H1 (cell line): ENCODE results near the gene TANC1. TPM values are rescaled to one million over a fixed set of nuclear protein-coding genes. Genes with fewer than 3 reads are reported as not detected.

ENCODE experiments used
- CTCF ChIA-PET: fragments of 300-600 bp; sonication (Branson Sonifier 250); formaldehyde crosslinking; loops from one replicate; lab custom pipeline; 2021; ENCODE audit not compliant: partially characterized antibody; lab: Charles Lee
- POLR2A ChIA-PET: fragments of 300-600 bp; sonication (Branson Sonifier 250); formaldehyde crosslinking; loops from one replicate; lab custom pipeline; 2021; ENCODE audit warnings: inconsistent platforms; ENCODE audit not compliant: partially characterized antibody; lab: Charles Lee
- DNase-seq, 2 experiments: peaks; one replicate each; pipeline versions ENCODE4 v3.0.0 to v3.0.0-alpha.2; 2010 to 2022; ENCODE audit warnings: low spot score in 2 of 2, low read depth in 1 of 2, mixed read lengths in 1 of 2
- FAIRE-seq: peaks from 2 replicates; lab custom pipeline; 2011; peaks lifted over from hg19 to GRCh38; lab: Jason Lieb, UNC
- H2AFZ ChIP-seq: 2 replicates; pipeline ENCODE4 v1.8.1; 2012; ENCODE audit warnings: low read length, inconsistent platforms
- H2AK5ac ChIP-seq: 2 replicates; pipeline ENCODE4 v1.6.1; 2013; ENCODE audit warnings: low read depth, low read length
- H2BK120ac ChIP-seq: replicated peaks from 2 replicates; pipeline ENCODE3; 2013; ENCODE audit warnings: low read depth, low read length, inconsistent platforms
- H2BK12ac ChIP-seq: 2 replicates; pipeline ENCODE4 v1.6.1; 2013; ENCODE audit warnings: low read depth, low read length
- H2BK15ac ChIP-seq: 2 replicates; pipeline ENCODE4 v1.6.1; 2013; ENCODE audit warnings: low read length
- H2BK20ac ChIP-seq: 2 replicates; pipeline ENCODE4 v1.6.1; 2013; ENCODE audit warnings: low read length
- H2BK5ac ChIP-seq: 2 replicates; pipeline ENCODE4 v1.6.1; 2013; ENCODE audit warnings: low read depth, low read length
- H3K14ac ChIP-seq: 2 replicates; pipeline ENCODE4 v1.6.1; 2013; ENCODE audit warnings: inconsistent platforms; ENCODE audit not compliant: insufficient read length
- H3K18ac ChIP-seq: 2 replicates; pipeline ENCODE4 v1.6.1; 2013; ENCODE audit warnings: low read length; ENCODE audit errors: extremely low read depth
- H3K23ac ChIP-seq: 2 replicates; pipeline ENCODE4 v1.6.1; 2013; ENCODE audit warnings: inconsistent platforms; ENCODE audit not compliant: insufficient read length
- H3K23me2 ChIP-seq: 2 replicates; pipeline ENCODE4 v1.6.1; 2013; ENCODE audit warnings: low read depth, low read length
- H3K27ac ChIP-seq: 2 replicates; pipeline ENCODE4 v1.6.1; 2011; ENCODE audit warnings: low read depth, low read length, inconsistent platforms
- H3K27me3 ChIP-seq, 4 experiments: replicated peaks in 1 of 4; 1 replicate in 1 of 4; 2 replicates in 3 of 4; pipeline versions ENCODE4 v1.6.1 to v1.8.1; 2011 to 2013; ENCODE audit warnings: low read length in 3 of 4, mild to moderate bottlenecking in 3 of 4, inconsistent platforms in 2 of 4, mixed read lengths in 2 of 4, moderate library complexity in 1 of 4; ENCODE audit not compliant: control insufficient read depth in 3 of 4, insufficient read depth in 3 of 4; ENCODE audit errors: extremely low read depth in 1 of 4
- H3K36me3 ChIP-seq, 4 experiments: 2 replicates each; pipeline versions ENCODE4 v1.6.1 to v1.8.1; 2011 to 2013; ENCODE audit warnings: mild to moderate bottlenecking in 4 of 4, low read length in 3 of 4, moderate library complexity in 2 of 4, control low read depth in 1 of 4, inconsistent platforms in 1 of 4; ENCODE audit not compliant: insufficient read depth in 4 of 4, control insufficient read depth in 2 of 4
- H3K4ac ChIP-seq: replicated peaks from 2 replicates; pipeline ENCODE3; 2013; ENCODE audit warnings: low read length, low read depth, mixed read lengths, inconsistent platforms; ENCODE audit not compliant: insufficient read length
- H3K4me1 ChIP-seq, 4 experiments: replicated peaks in 1 of 4; 1 replicate in 1 of 4; 2 replicates in 3 of 4; pipeline versions ENCODE4 v1.6.1 to v1.8.1; 2011 to 2013; ENCODE audit warnings: low read length in 3 of 4, inconsistent platforms in 2 of 4, mixed read lengths in 1 of 4; ENCODE audit not compliant: insufficient read depth in 4 of 4, control insufficient read depth in 3 of 4
- H3K4me2 ChIP-seq, 2 experiments: 2 replicates each; pipeline versions ENCODE4 v1.6.1 to v1.8.1; 2011 to 2013; ENCODE audit warnings: low read depth in 2 of 2, low read length in 2 of 2, control low read depth in 1 of 2, inconsistent platforms in 1 of 2, mild to moderate bottlenecking in 1 of 2; ENCODE audit not compliant: insufficient read depth in 1 of 2
- H3K4me3 ChIP-seq, 4 experiments: fragments of 200-600, 300-600 bp in 1 of 4; sonication (generic), shearing (Covaris generic), sonication (Bioruptor Twin) in 1 of 4; 2 replicates each; pipeline versions ENCODE4 v1.5.1 to v1.8.1; 2011 to 2016; ENCODE audit warnings: low read length in 4 of 4, low read depth in 3 of 4, control low read depth in 2 of 4, inconsistent platforms in 2 of 4, mild to moderate bottlenecking in 2 of 4, mixed read lengths in 1 of 4, moderate library complexity in 1 of 4; ENCODE audit not compliant: insufficient read depth in 2 of 4; ENCODE audit errors: extremely low read depth in 1 of 4
- H3K56ac ChIP-seq: replicated peaks from 2 replicates; pipeline ENCODE3; 2013; ENCODE audit warnings: low read depth, mild to moderate bottlenecking, mixed read lengths, low read length, inconsistent platforms; ENCODE audit not compliant: insufficient read length
- H3K79me1 ChIP-seq: 2 replicates; pipeline ENCODE4 v1.6.1; 2013; ENCODE audit warnings: low read depth, low read length, control low read depth
- H3K79me2 ChIP-seq, 2 experiments: 2 replicates each; pipeline versions ENCODE4 v1.6.1 to v1.8.1; 2012 to 2013; ENCODE audit warnings: low read length in 2 of 2, mild to moderate bottlenecking in 2 of 2, inconsistent platforms in 1 of 2; ENCODE audit not compliant: insufficient read depth in 2 of 2, control insufficient read depth in 1 of 2
- H3K9ac ChIP-seq, 4 experiments: replicated peaks in 1 of 4; 1 replicate in 1 of 4; 2 replicates in 3 of 4; pipeline versions ENCODE4 v1.6.1 to v1.8.1; 2011 to 2013; ENCODE audit warnings: low read depth in 3 of 4, low read length in 3 of 4, control low read depth in 2 of 4, mild to moderate bottlenecking in 2 of 4, moderate library complexity in 2 of 4, inconsistent platforms in 1 of 4; ENCODE audit errors: extremely low read depth in 1 of 4
- H3K9me3 ChIP-seq, 2 experiments: 2 replicates each; pipeline versions ENCODE4 v1.6.1 to v1.8.1; 2012 to 2013; ENCODE audit warnings: mild to moderate bottlenecking in 2 of 2, moderate library complexity in 2 of 2, control low read depth in 1 of 2, inconsistent platforms in 1 of 2, low read depth in 1 of 2, low read length in 1 of 2, mixed read lengths in 1 of 2; ENCODE audit not compliant: insufficient read depth in 2 of 2
- H4K20me1 ChIP-seq, 2 experiments: replicated peaks in 1 of 2; 2 replicates each; pipeline versions ENCODE3 to v1.8.1; 2011 to 2013; ENCODE audit warnings: inconsistent platforms in 2 of 2, low read length in 2 of 2, mild to moderate bottlenecking in 1 of 2; ENCODE audit not compliant: insufficient read depth in 2 of 2, control insufficient read depth in 1 of 2
- H4K5ac ChIP-seq: 2 replicates; pipeline ENCODE4 v1.6.1; 2013; ENCODE audit warnings: low read length, low read depth, mixed read lengths, inconsistent platforms; ENCODE audit not compliant: insufficient read length
- H4K8ac ChIP-seq: 2 replicates; pipeline ENCODE4 v1.8.0; 2013; ENCODE audit warnings: mild to moderate bottlenecking, moderate library complexity, low read length, inconsistent platforms; ENCODE audit not compliant: insufficient read depth; ENCODE audit errors: extremely low read depth
- H4K91ac ChIP-seq: replicated peaks from 2 replicates; pipeline ENCODE3; 2013; ENCODE audit warnings: low read length, mixed read lengths, inconsistent platforms; ENCODE audit not compliant: insufficient read length
- CTBP2 ChIP-seq: IDR thresholded peaks from 2 replicates; pipeline ENCODE4 v1.7.0; 2011; ENCODE audit warnings: borderline replicate concordance, mild to moderate bottlenecking, moderate library complexity, mixed read lengths, low read length; ENCODE audit not compliant: insufficient read depth, insufficient read length
- CTCF ChIP-seq, 3 experiments: IDR thresholded peaks; 1 replicate in 2 of 3; 2 replicates in 1 of 3; pipeline versions ENCODE4 v1.5.1 to v1.6.1; 2011; ENCODE audit warnings: low read length in 3 of 3, mild to moderate bottlenecking in 3 of 3, inconsistent platforms in 2 of 3, low read depth in 1 of 3, moderate library complexity in 1 of 3; ENCODE audit not compliant: insufficient read depth in 1 of 3; ENCODE audit errors: control extremely low read depth in 1 of 3
- KDM1A ChIP-seq: fragments of 200-600, 300-600 bp; sonication (generic); IDR thresholded peaks from 2 replicates; pipeline ENCODE4 v1.7.1; 2016; ENCODE audit warnings: mild to moderate bottlenecking, low read length, borderline replicate concordance
- KDM4A ChIP-seq: IDR thresholded peaks from one replicate; pipeline ENCODE4 v1.7.1; 2012; ENCODE audit warnings: low read depth, mild to moderate bottlenecking, moderate library complexity, low read length, inconsistent platforms; ENCODE audit not compliant: severe bottlenecking
- MAX ChIP-seq: IDR thresholded peaks from 2 replicates; pipeline ENCODE4 v1.6.1; 2012; ENCODE audit warnings: inconsistent platforms
- RFX5 ChIP-seq: IDR thresholded peaks from 2 replicates; pipeline ENCODE4 v1.6.1; 2011; ENCODE audit warnings: low read depth, low read length, improper control_type of control experiment, borderline replicate concordance
- SAP30 ChIP-seq: fragments of 300-600 bp; sonication (generic); IDR thresholded peaks from 2 replicates; pipeline ENCODE4 v1.7.1; 2012; ENCODE audit warnings: low read length, moderate library complexity, mild to moderate bottlenecking, inconsistent platforms; ENCODE audit not compliant: insufficient read depth, insufficient replicate concordance
- SIX5 ChIP-seq: IDR thresholded peaks from 2 replicates; pipeline ENCODE4 v1.6.1; 2011; ENCODE audit warnings: mild to moderate bottlenecking, low read depth, low read length
- SRF ChIP-seq: IDR thresholded peaks from 2 replicates; pipeline ENCODE4 v1.6.1; 2011; ENCODE audit warnings: mild to moderate bottlenecking, low read depth, low read length, moderate library complexity
- TAF7 ChIP-seq: optimal IDR thresholded peaks from 2 replicates; pipeline ENCODE3; 2011; ENCODE audit warnings: low read depth, mild to moderate bottlenecking, inconsistent platforms, low read length, moderate library complexity, borderline replicate concordance
- YY1 ChIP-seq: IDR thresholded peaks from 2 replicates; pipeline ENCODE4 v1.6.1; 2011; ENCODE audit warnings: low read depth, mild to moderate bottlenecking, low read length
- WGBS, 2 experiments: shearing (Covaris generic) in 1 of 2; methylation state at CpG; one replicate each; pipeline versions ENCODE4 v1.1.6 to v1.1.7; 2013 to 2015; ENCODE audit warnings: low lambda C conversion rate in 2 of 2, mixed read lengths in 2 of 2, inconsistent platforms in 1 of 2, low coverage in 1 of 2, missing lambda C conversion rate in 1 of 2; ENCODE audit not compliant: insufficient replicate concordance in 2 of 2, insufficient coverage in 1 of 2, insufficient read length in 1 of 2; ENCODE audit errors: extremely low coverage in 1 of 2, missing lambda C conversion rate in 1 of 2; 5-methylcytosine and 5-hydroxymethylcytosine counted together
- polyA plus RNA-seq, 7 experiments: library from polyadenylated mRNA; depleted of rRNA in 3 of 7; stranded (reverse) in 5 of 7; unstranded in 2 of 7; fragments of >200 nt in 5 of 7; fragments of 200-250 nt in 2 of 7; gene quantifications; 1 replicate in 5 of 7; 2 replicates in 1 of 7; 4 replicates in 1 of 7; pipeline versions ENCODE4 v1.2.1 to v1.2.3, GENCODE V29; 2011 to 2013; ENCODE audit warnings: missing spikeins in 2 of 7, mixed read lengths in 2 of 7
- total RNA-seq: library from RNA; stranded (reverse); fragmentation: NEBNext Ultra II Directional; extraction: Animal tissue kit (Norgen Biotek cat#: 25700); gene quantifications from 2 replicates; pipeline ENCODE4 v1.2.1, GENCODE V29; 2021

Gene TANC1
- total and polyA plus RNA-seq, 2 of the 8 experiments (the other 6 are each of a cell fraction or from before 2014, with no cell fraction given) = 4.1 to 7.6 TPM

GRCh38 chr2:159217676-159218075, 249.2 kb downstream of the TANC1 start:
- Histone ChIP-seq H3K4me1 (peaks cover 0 to under 1% (median 0%) of the 10 kb centered on the region in 4 experiments; a peak in 2 of 7 replicates), H3K23me2 (no peaks in the 10 kb centered on the region), H4K8ac (no peak overlapping the region), H4K5ac (no peak overlapping the region), H3K79me1 (no peaks in the 10 kb centered on the region), H3K4me3 (no peak overlapping the region), H3K36me3 (no peaks in the 10 kb centered on the region), H2BK15ac (no peak overlapping the region), H3K4ac (no peak overlapping the region), H3K14ac (no peak overlapping the region), H2BK20ac (no peak overlapping the region), H2BK12ac (no peak overlapping the region), H4K91ac (no peak overlapping the region), H3K9ac (no peak overlapping the region), H3K27ac (no peak overlapping the region), H3K9me3 (no peaks in the 10 kb centered on the region), H3K18ac (no peak overlapping the region), H2AK5ac (no peak overlapping the region), H3K23ac (no peak overlapping the region), H2AFZ (no peak overlapping the region), H3K56ac (no peak overlapping the region), H3K79me2 (no peaks in the 10 kb centered on the region), H3K27me3 (peaks cover 14 to 44% (median 38%) of the 10 kb centered on the region in 4 experiments), H4K20me1 (peaks cover 2 to 3% of the 10 kb centered on the region in 2 experiments), H2BK120ac (no peak overlapping the region), H3K4me2 (no peak overlapping the region), H2BK5ac (no peak overlapping the region)
- ChIA-PET CTCF (interaction anchor here (1.0 to 1.3 kb wide), 3 partner anchors 29 to 98 kb away, joined by 3 to 4 read pairs (median 3); no protein-coding TSS in a partner anchor), POLR2A (no interaction called here)
- DNase-seq (no peak), FAIRE-seq (no peak)
- WGBS, 2 experiments = 93% methylated on average over 5 of the region's 5 CpGs; no CpG with 5 or more reads in 1 of the 2 experiments
- no peak for TF ChIP-seq TAF7
- no peak for TF ChIP-seq SAP30
- no peak for TF ChIP-seq CTBP2
- TF ChIP-seq CTCF (IDR thresholded peaks at IDR 0.05; ENCODE audit: control extremely low read depth in 1 of 3, insufficient read depth in 1 of 3, low read depth in 1 of 3, low read length in 3 of 3) = no peak
- no peak for TF ChIP-seq YY1
- no peak for TF ChIP-seq MAX
- no peak for TF ChIP-seq SRF
- TF ChIP-seq KDM4A = no peak
- no peak for TF ChIP-seq SIX5
- no peak for TF ChIP-seq KDM1A
- TF ChIP-seq RFX5 = no peak
